Measurements from ENCODE around the gene STXBP5L.

Gene STXBP5L

GRCh38 chr3:121252676-121253075 lies 344.7 kb downstream of the STXBP5L start:
- TF ChIP-seq GATA2 (IDR thresholded peaks at IDR 0.05; ENCODE audit: low read depth, low read length) (no peak), GATA3 (IDR thresholded peaks at IDR 0.05; ENCODE audit: low read depth, low read length) (no peak)

GRCh38 chr3:121269389-121269788 lies 361.4 kb downstream of the STXBP5L start:
- TF ChIP-seq GATA2 (IDR thresholded peaks at IDR 0.05; ENCODE audit: low read depth, low read length) (no peak), GATA3 (IDR thresholded peaks at IDR 0.05; ENCODE audit: low read depth, low read length) (no peak)

GRCh38 chr3:121274411-121274810 lies 366.4 kb downstream of the STXBP5L start:
- no peak for TF ChIP-seq GATA3 (IDR thresholded peaks at IDR 0.05; ENCODE audit: low read depth, low read length)
- no peak for TF ChIP-seq GATA2 (IDR thresholded peaks at IDR 0.05; ENCODE audit: low read depth, low read length)

- no peak for TF ChIP-seq GATA2 (IDR thresholded peaks at IDR 0.05; ENCODE audit: low read depth, low read length)
Observed at GRCh38 chr3:121295452-121295851, 387.4 kb downstream of the STXBP5L start.

DNA sequence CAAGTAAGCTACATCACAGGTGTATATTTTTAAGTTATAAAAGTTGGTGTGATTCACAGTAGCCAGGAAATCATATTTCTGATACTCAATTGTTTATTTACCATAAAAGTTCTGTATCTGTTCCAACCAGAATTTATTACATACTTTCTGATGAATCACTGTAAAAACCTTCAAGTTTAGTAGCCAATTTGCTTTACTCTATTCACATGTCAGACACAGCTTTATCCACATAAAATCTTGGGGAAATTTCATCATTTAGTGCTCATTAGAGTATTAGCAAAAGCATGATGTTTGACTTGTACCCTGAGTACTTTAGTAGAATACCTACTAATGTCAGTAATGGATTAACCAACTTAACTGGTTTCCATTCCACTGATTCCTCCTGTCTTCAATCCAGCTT lies 388.0 kb downstream of the STXBP5L start:
- no peak for TF ChIP-seq GATA3 (IDR thresholded peaks at IDR 0.05; ENCODE audit: low read depth, low read length)

DNA sequence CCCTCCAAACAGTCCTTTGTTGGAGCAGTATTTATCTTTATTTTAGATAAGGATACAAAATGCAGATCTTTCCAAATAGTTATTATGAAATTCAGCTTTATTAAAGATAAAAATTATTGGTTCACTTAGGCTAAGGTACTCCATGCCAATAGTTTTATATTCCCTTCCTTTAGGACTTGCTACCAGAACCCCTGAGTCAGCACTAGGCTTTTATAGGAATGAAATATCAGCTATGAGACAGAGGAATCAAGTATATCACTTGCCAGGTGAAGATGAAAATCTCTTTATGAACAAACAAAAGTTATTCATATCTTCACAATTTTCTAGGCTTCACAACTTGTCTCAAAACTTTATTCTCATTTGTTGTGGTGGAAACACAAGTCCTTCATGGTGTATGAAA lies 416.3 kb downstream of the STXBP5L start:
- TF ChIP-seq GATA2 (IDR thresholded peaks at IDR 0.05; ENCODE audit: low read depth, low read length) (no peak), GATA3 (IDR thresholded peaks at IDR 0.05; ENCODE audit: low read depth, low read length) (no peak)

DNA sequence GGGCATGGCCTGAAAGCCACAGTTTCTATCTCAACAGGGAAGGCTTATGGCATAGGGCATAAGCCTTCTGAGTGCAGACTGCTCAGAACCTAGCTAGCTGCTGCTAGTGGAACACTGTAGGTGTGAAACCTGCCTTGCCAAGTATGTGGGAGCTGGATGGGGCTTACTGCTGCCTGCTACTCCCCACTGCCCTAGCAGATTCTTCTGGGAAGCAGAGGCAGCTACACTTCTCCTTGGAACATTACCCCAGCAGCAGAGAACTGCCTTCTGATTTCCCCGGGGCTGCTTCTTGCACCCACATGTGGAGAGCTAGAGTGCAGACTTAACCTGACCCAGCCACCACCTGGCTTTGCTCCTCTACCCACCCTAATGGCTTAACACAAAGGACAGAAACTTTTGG lies 422.1 kb downstream of the STXBP5L start:
- TF ChIP-seq GATA2 (IDR thresholded peaks at IDR 0.05; ENCODE audit: low read depth, low read length) (no peak), GATA3 (IDR thresholded peaks at IDR 0.05; ENCODE audit: low read depth, low read length) (no peak)

GRCh38 chr3:121330634-121331033 lies 422.6 kb downstream of the STXBP5L start:
- TF ChIP-seq GATA3 (IDR thresholded peaks at IDR 0.05; ENCODE audit: low read depth, low read length) (no peak), GATA2 (IDR thresholded peaks at IDR 0.05; ENCODE audit: low read depth, low read length) (no peak)

DNA sequence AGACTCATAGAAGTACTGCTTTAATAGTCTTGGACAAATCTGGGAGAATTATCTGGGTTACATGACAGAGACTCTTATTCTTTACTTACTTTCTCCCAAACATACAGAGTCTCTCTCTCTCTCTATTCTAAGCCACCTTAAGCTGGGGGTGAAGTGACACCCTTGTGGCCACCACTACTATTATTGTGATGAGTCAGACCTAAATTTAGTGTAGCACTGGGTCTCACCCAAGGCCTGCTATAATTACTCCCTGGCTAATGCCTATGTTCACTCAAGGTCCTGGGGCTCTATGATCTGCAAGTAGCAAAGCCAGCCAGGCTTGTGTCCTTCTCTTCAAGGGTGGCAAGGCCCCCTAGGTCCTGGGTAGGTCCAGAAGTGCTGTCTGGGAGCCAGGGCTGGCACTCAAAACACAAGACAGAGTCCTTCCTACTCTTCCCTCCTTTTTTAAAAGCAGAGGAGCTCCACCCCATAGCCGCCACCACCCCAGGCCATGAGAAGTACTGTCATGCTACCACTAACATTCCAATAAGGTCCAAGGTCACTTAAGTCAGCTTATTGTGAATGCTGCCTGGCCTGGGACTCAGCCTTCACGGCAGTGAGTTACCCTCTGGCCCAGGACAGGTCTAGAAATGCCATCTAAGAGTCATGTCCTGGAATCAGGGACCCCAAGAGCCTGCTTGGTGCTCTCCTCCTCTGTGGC lies 454.2 kb downstream of the STXBP5L start:
- no peak for TF ChIP-seq GATA3 (IDR thresholded peaks at IDR 0.05; ENCODE audit: low read depth, low read length)
- no peak for TF ChIP-seq GATA2 (IDR thresholded peaks at IDR 0.05; ENCODE audit: low read depth, low read length)

- TF ChIP-seq GATA3 (IDR thresholded peaks at IDR 0.05; ENCODE audit: low read depth, low read length): peak; percentile 71
- TF ChIP-seq GATA2 (IDR thresholded peaks at IDR 0.05; ENCODE audit: low read depth, low read length): peak; percentile 72
Observed at GRCh38 chr3:121395967-121396366, 488.0 kb downstream of the STXBP5L start.

DNA sequence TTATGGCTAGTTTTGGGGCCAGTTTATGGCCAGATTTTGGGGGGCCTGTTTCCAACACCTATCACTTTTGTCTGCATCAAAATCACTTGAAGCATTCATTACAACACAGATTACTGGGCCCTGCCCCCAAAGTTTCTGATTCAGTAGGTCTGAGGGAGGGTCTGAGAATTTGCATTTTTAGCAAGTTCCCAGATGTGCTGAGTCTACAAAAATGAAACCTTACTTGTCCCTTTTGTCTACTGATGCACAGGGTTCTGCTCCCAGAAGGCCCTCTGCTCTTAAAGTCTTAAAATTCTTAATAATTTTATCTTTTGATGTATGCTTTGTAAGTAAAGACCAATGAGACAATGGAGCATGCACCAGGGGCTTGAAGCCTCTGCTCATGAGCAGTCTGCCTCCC lies 491.8 kb downstream of the STXBP5L start:
- TF ChIP-seq GATA3 (IDR thresholded peaks at IDR 0.05; ENCODE audit: low read depth, low read length) (no peak), GATA2 (IDR thresholded peaks at IDR 0.05; ENCODE audit: low read depth, low read length) (no peak)

DNA sequence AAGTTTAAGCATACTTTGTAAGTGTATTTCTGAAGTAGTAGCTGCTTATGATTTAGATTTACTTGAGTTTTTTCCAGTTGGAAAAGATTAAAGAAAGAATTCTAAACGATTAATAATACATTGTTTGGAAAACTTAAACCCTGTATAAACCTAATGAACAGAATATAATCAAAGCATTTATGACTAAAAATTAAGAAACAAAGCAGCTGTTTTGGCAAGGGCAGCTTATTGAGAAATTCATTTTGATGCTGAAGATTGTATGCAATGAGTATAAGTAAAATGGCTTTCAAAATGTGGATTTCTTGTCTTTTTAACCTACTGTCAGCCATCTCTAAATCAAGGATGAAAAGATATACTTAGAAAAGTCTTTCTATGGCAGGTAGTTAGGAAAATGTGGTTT lies 497.6 kb downstream of the STXBP5L start:
- no peak for TF ChIP-seq GATA2 (IDR thresholded peaks at IDR 0.05; ENCODE audit: low read depth, low read length)

DNA sequence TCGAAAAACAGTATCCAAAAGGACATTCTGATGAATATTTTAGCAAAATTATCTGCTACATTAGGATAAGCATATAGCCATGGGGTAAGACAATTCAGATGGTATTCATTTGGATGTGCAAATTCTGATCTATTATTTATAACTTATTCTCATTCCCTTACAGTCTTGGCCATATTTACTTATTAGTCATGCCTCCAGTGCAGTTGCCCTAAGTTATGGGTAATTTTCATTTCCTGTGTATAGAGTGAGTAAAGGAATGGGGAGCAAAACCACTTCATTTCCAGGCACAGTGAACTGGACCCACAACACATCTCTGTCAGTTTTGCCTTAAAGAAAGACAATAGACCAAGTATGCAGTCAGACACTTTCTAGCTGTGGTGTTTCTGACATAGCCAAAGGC lies 503.5 kb downstream of the STXBP5L start:
- no peak for TF ChIP-seq GATA2 (IDR thresholded peaks at IDR 0.05; ENCODE audit: low read depth, low read length)
- TF ChIP-seq GATA3 (IDR thresholded peaks at IDR 0.05; ENCODE audit: low read depth, low read length): no peak

DNA sequence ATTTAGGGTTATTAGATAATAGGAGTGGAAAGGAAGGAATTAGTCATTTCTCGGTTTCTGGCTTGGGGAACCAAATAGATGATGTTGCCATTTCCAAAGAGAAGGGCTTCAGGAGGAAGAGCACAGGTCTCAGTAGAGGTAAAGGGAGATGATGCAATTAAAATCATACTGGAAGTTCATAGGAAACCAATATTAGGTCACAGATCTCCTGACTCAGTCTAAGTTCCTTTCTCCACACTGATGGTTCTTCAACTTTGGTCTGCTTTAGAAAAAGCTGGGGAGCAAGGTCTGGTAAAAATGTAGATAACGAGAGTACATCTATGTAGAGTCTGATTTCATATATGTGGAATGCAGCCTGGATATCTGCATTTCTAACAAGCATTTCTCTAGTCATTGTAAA lies 506.9 kb downstream of the STXBP5L start:
- no peak for TF ChIP-seq GATA3 (IDR thresholded peaks at IDR 0.05; ENCODE audit: low read depth, low read length)

DNA sequence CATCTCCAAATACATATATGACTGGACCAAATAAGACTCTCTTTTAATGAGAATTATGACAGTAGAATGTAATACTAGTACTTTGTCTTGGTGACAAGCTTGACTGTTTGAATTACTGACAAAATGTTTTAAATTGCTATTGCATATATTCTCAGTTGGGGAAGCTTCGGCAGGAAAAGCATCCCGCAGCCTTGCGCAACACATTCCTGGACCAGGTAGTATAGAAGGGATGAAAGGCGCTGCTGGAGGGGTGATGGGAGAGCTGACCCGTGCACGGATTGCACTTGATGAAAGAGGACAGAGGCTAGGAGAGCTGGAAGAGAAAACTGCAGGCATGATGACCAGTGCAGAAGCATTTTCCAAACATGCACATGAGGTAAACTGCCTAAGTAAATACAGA lies 510.2 kb downstream of the STXBP5L start:
- TF ChIP-seq GATA3 (IDR thresholded peaks at IDR 0.05; ENCODE audit: low read depth, low read length) (no peak), GATA2 (IDR thresholded peaks at IDR 0.05; ENCODE audit: low read depth, low read length) (no peak)

DNA sequence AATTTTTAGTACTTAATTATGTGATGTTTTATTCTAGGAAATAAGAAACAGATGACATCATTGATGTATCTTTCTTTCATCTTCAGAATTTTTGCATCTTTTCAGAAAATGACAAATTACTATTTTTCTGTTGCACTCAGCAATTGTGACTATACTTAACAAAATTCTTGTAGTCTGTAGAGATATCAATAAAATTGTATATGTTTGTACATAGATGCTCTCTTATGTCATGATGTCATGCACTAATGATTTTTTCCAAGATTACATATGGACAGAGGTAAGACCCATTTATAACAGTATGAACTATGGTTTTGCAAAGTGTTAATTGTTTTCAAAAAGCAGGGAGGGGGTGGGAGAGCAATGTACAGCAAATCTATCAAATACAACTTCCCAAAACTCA lies 516.5 kb downstream of the STXBP5L start:
- TF ChIP-seq GATA3 (IDR thresholded peaks at IDR 0.05; ENCODE audit: low read depth, low read length) (no peak), GATA2 (IDR thresholded peaks at IDR 0.05; ENCODE audit: low read depth, low read length) (no peak)

All from SH-SY5Y (cell line).